Measurements from ENCODE around the gene KIF21A.
"Not testable (repeated sequence)": the region's sequence is repeated elsewhere in the genome, so short reads cannot be mapped to it uniquely, and the experiment has no call there.

KIF21A gene

GRCh38 chr12:39443081-39443928 lies at the start of gene KIF21A:
Gene KIF21A, minus strand, starts transcription at chr12:39443120. Its CDS starts 150 bp downstream, at chr12:39442970.
- DNase-seq = peak; percentile 57

- DNase-seq = no peak
Measured at GRCh38 chr12:39490500-39491282, 47.8 kb upstream of the KIF21A start.

GRCh38 chr12:39483597-39483996 lies 40.7 kb upstream of the KIF21A start:
- no peak for DNase-seq

GRCh38 chr12:39483042-39483441 lies 40.1 kb upstream of the KIF21A start:
- DNase-seq = no peak

GRCh38 chr12:39476894-39477293 lies 34.0 kb upstream of the KIF21A start:
- no peak for DNase-seq

GRCh38 chr12:39476121-39476520 lies 33.2 kb upstream of the KIF21A start:
- DNase-seq = no peak

GRCh38 chr12:39475136-39475535 lies 32.2 kb upstream of the KIF21A start:
- not testable (repeated sequence) for DNase-seq

GRCh38 chr12:39467432-39467870 lies 24.5 kb upstream of the KIF21A start:
- DNase-seq = no peak

- no peak for DNase-seq
Measured at GRCh38 chr12:39464976-39465695, 22.2 kb upstream of the KIF21A start.

- DNase-seq = no peak
Measured at GRCh38 chr12:39461059-39461458, 18.1 kb upstream of the KIF21A start.

- no peak for DNase-seq
Measured at GRCh38 chr12:39459027-39459434, 16.1 kb upstream of the KIF21A start.

GRCh38 chr12:39451977-39452376 lies 9.1 kb upstream of the KIF21A start:
- no peak for DNase-seq

- DNase-seq = no peak
Measured at GRCh38 chr12:39448038-39448437, 5.1 kb upstream of the KIF21A start.

GRCh38 chr12:39443929-39444209 lies 949 bp upstream of the KIF21A start:
- DNase-seq = no peak

GRCh38 chr12:39442831-39443080 lies 164 bp downstream of the KIF21A start:
- no peak for DNase-seq

GRCh38 chr12:39441963-39442830 lies 723 bp downstream of the KIF21A start:
- DNase-seq = no peak

- DNase-seq = no peak
Measured at GRCh38 chr12:39441189-39441962, 1.5 kb downstream of the KIF21A start.

- DNase-seq = no peak
Measured at GRCh38 chr12:39440781-39441180, 2.1 kb downstream of the KIF21A start.

GRCh38 chr12:39440101-39440500 lies 2.8 kb downstream of the KIF21A start:
- DNase-seq = no peak

- DNase-seq = no peak
Measured at GRCh38 chr12:39435531-39435930, 7.4 kb downstream of the KIF21A start.

GRCh38 chr12:39431797-39432196 lies 11.1 kb downstream of the KIF21A start:
- DNase-seq = no peak

All from NCI-H2081 treated with DMSO at 0.1 percent for 48 hours (cell line).